Activated T-helper 1 cell treated with anti-CD3 and anti-CD28 coated beads, Interleukin-12 subunit alpha, Interleukin-12 subunit beta, Interleukin-2, Interleukin-4 antibody, amounts not matched to agents 30 ng/mL and 10 ng/mL and 1 ng/mL, durations not matched to agents 14 hours and 24 hours and 36 hours (primary cell): ENCODE measurements around the gene SHROOM1. TPM values are rescaled to one million over a fixed set of nuclear protein-coding genes. Genes with fewer than 3 reads are reported as not detected.

Source experiments
- DNase-seq: peaks from one replicate; pipeline ENCODE4 v3.0.0; 2021; ENCODE audit warnings: low spot score
- H3K27ac Mint-ChIP-seq: one replicate; pipeline ENCODE4 v1.8.0; 2021; ENCODE audit warnings: mild to moderate bottlenecking, mixed read lengths
- H3K27me3 Mint-ChIP-seq: one replicate; pipeline ENCODE4 v1.8.0; 2022; ENCODE audit warnings: mild to moderate bottlenecking, moderate library complexity, mixed read lengths; ENCODE audit not compliant: insufficient read depth
- H3K36me3 Mint-ChIP-seq: one replicate; pipeline ENCODE4 v1.8.0; 2021; ENCODE audit warnings: low read depth, mixed read lengths
- H3K4me1 Mint-ChIP-seq: one replicate; pipeline ENCODE4 v1.8.0; 2021; ENCODE audit warnings: low read depth, mixed read lengths
- H3K4me3 Mint-ChIP-seq: one replicate; pipeline ENCODE4 v1.8.0; 2021; ENCODE audit warnings: mild to moderate bottlenecking, moderate library complexity, mixed read lengths
- H3K9me3 Mint-ChIP-seq: one replicate; pipeline ENCODE4 v1.8.0; 2021; ENCODE audit warnings: mixed read lengths
- intact Hi-C: fragments of 100-400 bp; cut with micrococcal nuclease; formaldehyde crosslinking; loops from one replicate; pipeline ENCODE4 v1.15.1; 2024
- total RNA-seq: library from RNA; stranded (reverse); gene quantifications from 2 replicates; pipeline ENCODE4 v1.2.3, GENCODE V29; 2022

SHROOM1 gene
- total RNA-seq, 1 donor from 2014 or later = 6.5 TPM

DNA sequence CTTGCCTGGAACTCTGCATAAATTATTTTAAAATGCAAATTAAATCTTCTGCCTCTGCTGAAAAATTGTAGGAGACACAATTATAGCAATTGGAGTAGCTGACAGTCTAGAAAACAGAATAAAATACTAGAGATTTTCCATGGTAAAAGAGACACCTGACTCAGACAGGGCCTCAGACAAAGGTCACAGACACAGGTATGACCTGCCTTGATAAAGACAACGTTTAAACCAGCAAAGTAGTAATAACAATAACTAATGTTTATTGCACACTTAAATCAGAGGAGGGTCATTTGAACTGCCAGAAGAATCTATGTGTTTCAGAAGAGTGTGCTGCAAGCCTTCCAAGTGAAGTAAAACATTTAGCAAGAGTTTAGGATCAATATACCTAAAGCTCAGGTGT is 13.4 kb downstream of the SHROOM1 start:
- Mint-ChIP-seq H3K36me3 (no peaks in the 10 kb centered on the region), H3K27ac (no peak overlapping the region), H3K27me3 (peaks cover 45% of the 10 kb centered on the region), H3K4me3 (no peak overlapping the region), H3K4me1 (peaks cover 25% of the 10 kb centered on the region), H3K9me3 (no peaks in the 10 kb centered on the region)
- no peak for DNase-seq
- intact Hi-C loops = no loop called here

DNA sequence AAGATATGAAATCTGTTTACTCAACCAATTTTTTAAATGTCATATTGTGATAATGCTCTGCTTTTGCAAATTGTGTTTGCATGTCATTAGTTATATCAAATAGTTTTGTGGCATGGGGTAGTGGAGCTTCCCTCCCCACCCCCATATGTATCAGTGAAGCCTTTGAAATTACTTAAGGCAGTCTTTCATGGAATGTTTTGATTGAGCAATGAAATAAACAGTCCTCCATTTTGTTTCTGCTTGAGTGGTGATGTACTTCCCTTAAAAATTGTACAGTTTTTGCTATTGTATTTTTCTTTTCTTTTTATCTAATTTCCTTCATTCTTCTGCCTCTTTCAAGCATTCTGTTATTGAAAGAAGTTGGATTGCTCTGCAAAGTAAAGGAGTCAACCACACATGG is 13.9 kb downstream of the SHROOM1 start:
- Mint-ChIP-seq H3K9me3 (no peaks in the 10 kb centered on the region), H3K27ac (no peak overlapping the region), H3K27me3 (peaks cover 45% of the 10 kb centered on the region), H3K36me3 (no peaks in the 10 kb centered on the region), H3K4me1 (peaks cover 25% of the 10 kb centered on the region), H3K4me3 (no peak overlapping the region)
- intact Hi-C loops = no loop called here
- DNase-seq = no peak

DNA sequence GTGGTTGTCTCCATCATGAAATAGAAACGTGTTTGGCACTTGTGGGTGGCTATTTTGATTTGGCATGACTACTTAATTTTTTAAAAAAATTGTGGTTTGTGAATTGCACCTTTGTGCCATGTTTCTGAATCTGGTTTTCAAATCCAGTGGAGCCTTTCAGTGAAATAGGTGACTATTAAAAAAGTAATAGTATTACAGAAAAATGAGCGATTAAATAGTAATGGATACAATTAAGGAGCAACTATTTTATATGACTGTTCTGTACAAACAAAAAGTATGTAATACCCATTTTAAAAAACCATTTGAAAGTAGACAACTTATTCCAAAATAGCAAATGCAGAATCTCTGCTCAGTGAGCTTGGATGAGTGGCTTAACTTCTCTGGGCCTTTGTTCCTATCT is 14.4 kb downstream of the SHROOM1 start:
- Mint-ChIP-seq H3K27ac (no peak overlapping the region), H3K27me3 (peaks cover 45% of the 10 kb centered on the region), H3K36me3 (no peaks in the 10 kb centered on the region), H3K4me3 (no peak overlapping the region), H3K9me3 (no peaks in the 10 kb centered on the region), H3K4me1 (peaks cover 25% of the 10 kb centered on the region)
- intact Hi-C loops = no loop called here
- DNase-seq = no peak

DNA sequence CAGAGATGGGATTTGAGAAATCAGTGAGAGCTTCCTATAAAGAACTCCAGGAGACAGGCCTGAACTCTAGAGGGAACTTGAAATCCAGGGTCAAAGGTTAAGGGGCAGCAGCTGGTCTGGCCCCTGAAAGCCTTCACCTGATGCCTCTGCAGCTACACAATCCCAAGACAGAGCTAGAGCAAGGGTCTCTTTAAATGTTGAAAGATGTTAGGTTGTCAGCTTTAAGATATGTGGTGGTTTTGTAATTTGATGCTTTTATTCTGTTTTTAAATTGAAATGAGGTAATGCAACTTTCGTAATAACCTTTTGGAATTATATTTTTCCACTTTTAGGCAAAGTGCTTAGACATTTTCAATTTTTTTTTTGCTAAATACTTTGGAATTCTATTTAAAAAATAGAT is 15.0 kb downstream of the SHROOM1 start:
- intact Hi-C loops = no loop called here
- Mint-ChIP-seq H3K4me3 (no peak overlapping the region), H3K36me3 (no peaks in the 10 kb centered on the region), H3K9me3 (no peaks in the 10 kb centered on the region), H3K4me1 (peaks cover 24% of the 10 kb centered on the region), H3K27ac (no peak overlapping the region), H3K27me3 (peaks cover 52% of the 10 kb centered on the region)
- DNase-seq = no peak

- peaks cover 19% of the 10 kb centered on the region for H3K4me1 Mint-ChIP-seq
- intact Hi-C loops = no loop called here
Observed at GRCh38 chr5:132814503-132815294, 15.7 kb downstream of the SHROOM1 start.

GRCh38 chr5:132813599-132814502 is 16.6 kb downstream of the SHROOM1 start:
- no peaks in the 10 kb centered on the region for H3K9me3 Mint-ChIP-seq
- intact Hi-C loops = no loop called here
- H3K36me3 Mint-ChIP-seq = no peaks in the 10 kb centered on the region
- no peak overlapping the region for H3K4me3 Mint-ChIP-seq
- H3K27ac Mint-ChIP-seq = no peak overlapping the region
- H3K27me3 Mint-ChIP-seq = peaks cover 57% of the 10 kb centered on the region
- H3K4me1 Mint-ChIP-seq = peaks cover 11% of the 10 kb centered on the region
- DNase-seq = peak; percentile 18

More at GRCh38 chr5:132814503-132815294, 15.7 kb downstream of the SHROOM1 start:
- H3K36me3 Mint-ChIP-seq = no peaks in the 10 kb centered on the region
- H3K27ac Mint-ChIP-seq = no peak overlapping the region
- peaks cover 54% of the 10 kb centered on the region for H3K27me3 Mint-ChIP-seq
- no peaks in the 10 kb centered on the region for H3K9me3 Mint-ChIP-seq
- peak overlapping the region; percentile 37 for H3K4me3 Mint-ChIP-seq
- DNase-seq = no peak

DNA sequence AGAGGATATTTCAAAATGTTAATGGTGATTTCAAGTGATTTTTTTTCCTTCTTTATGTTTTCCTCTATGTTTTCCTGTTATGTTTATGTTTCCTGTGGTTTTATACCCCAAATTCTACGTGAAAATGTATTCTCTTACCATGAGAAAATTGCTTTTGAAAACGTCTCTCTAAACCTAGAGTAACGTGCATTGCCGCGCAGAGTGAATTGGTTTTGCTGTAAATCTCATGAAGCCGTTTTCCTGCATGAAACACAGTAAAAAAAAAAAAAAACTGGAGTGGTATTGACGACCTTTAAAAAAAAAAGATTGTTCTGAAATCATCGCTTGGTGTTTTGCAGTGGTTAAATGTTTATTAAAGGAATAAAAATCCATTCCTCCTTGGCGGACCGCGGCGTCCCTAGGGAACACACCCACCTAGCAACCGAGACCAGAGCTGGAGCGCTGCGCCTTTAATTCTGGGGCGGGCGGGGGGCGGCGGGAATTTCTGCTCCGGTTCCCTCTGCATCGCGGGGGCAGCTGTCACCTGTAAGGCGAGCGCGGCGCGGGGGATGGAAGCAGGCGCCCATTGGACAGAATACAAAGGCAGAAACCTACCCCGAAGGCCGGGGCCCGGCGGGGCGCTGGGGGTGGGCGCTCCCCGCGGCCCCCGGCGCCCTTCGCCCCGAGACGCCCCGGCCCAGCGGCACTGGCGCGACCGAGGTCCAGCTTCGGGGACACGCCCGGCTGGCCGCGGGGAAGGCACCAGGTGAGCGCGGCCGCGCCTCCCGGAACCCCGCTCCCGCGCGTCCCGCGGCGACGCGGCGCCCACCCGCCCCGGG is 17.5 kb downstream of the SHROOM1 start, which contains the start of gene SOWAHA:
Gene SOWAHA (plus strand): TSS at position 522 of the 818 bp plus-strand sequence. CDS start 320 bp downstream, outside the sequence.
- Mint-ChIP-seq H3K36me3 (no peaks in the 10 kb centered on the region), H3K27me3 (peaks cover 57% of the 10 kb centered on the region), H3K27ac (no peak within 1 kb of the TSS), H3K9me3 (no peaks in the 10 kb centered on the region), H3K4me1 (peaks cover 11% of the 10 kb centered on the region), H3K4me3 (peak within 1 kb of the TSS; percentile 78)
- DNase-seq = no peak
- intact Hi-C loops = no loop called here

DNA sequence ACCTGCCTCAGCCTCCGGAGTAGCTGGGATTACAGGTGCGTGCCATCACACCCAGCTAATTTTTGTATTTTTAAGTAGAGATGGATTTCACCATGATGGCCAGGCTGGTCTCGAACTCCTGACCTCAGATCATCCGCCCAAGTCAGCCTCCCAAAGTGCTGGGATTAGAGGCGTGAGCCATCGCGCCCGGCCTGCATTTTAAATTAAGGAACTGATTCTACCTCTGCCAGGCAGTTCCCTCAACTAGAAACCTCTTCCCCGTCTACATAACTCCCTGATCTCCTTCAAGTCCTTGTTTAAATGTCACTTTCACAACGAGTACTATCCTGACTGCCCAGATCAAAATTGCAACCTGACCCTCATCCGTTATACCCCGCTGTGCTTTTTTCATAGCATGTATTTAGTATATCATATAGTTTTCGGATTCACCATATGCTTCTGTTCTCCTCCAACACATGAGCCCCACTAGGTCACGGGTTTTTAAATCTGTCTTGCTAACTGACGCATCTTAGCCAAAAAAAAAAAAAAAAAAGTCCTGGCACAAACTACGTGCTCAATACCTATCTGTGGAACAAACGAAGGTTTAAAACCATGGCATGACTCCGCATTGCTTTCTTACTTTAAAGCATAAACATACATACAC is 18.2 kb downstream of the SHROOM1 start:
- H3K4me3 Mint-ChIP-seq = peak overlapping the region; percentile 26
- peaks cover 11% of the 10 kb centered on the region for H3K4me1 Mint-ChIP-seq
- intact Hi-C loops = no loop called here
- no peak for DNase-seq
- H3K36me3 Mint-ChIP-seq = no peaks in the 10 kb centered on the region
- no peak overlapping the region for H3K27ac Mint-ChIP-seq
- no peaks in the 10 kb centered on the region for H3K9me3 Mint-ChIP-seq
- peaks cover 60% of the 10 kb centered on the region for H3K27me3 Mint-ChIP-seq

- intact Hi-C loops = no loop called here
- H3K4me3 Mint-ChIP-seq = no peak overlapping the region
- no peak overlapping the region for H3K27ac Mint-ChIP-seq
- H3K27me3 Mint-ChIP-seq = peaks cover 59% of the 10 kb centered on the region
- DNase-seq = no peak
- H3K36me3 Mint-ChIP-seq = no peaks in the 10 kb centered on the region
- peaks cover 11% of the 10 kb centered on the region for H3K4me1 Mint-ChIP-seq
- no peaks in the 10 kb centered on the region for H3K9me3 Mint-ChIP-seq
Observed at GRCh38 chr5:132810605-132811004, 19.8 kb downstream of the SHROOM1 start.

DNA sequence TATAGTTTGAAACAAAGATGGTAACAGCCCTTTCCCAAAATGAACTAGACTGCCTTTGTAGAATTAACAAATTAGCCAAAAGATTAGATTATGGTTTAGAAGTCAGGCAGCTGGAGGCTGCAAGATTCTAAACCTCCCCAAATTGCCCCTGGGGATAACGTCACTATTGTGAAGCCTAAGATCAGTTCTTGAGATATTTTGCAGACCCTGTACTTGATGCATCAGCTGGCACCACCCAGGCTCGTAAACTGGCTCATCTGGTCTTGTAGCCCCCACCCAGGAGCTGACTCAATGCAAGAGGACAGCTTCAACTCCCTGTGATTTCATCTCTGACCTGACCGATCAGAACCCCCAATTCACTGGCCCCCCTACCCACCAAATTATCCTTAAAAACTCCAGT is 21.6 kb downstream of the SHROOM1 start:
- Mint-ChIP-seq H3K27me3 (peaks cover 66% of the 10 kb centered on the region), H3K9me3 (no peaks in the 10 kb centered on the region)

DNA sequence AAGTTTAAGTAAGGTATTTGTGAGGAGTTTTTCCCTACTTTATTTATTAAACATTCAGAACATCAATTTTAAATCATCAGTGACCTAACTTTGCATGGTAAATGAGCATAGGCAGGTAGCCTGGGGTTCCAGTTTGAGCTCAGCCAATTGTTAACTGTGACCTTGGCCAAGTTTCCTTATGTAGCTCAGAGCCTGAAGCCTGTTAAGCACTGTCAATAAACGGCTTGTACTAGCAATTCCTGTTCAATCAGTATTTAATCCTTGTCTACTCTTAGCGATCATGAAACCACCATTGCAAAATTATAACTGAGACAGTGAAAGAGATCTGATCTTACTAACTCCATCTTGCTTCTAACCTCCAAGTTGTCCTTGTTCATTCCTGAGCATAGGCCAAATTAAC is 22.0 kb downstream of the SHROOM1 start:
- H3K9me3 Mint-ChIP-seq = no peaks in the 10 kb centered on the region
- no peak for DNase-seq
- peaks cover 70% of the 10 kb centered on the region for H3K27me3 Mint-ChIP-seq
- H3K36me3 Mint-ChIP-seq = no peaks in the 10 kb centered on the region
- no peak overlapping the region for H3K27ac Mint-ChIP-seq
- H3K4me3 Mint-ChIP-seq = no peak overlapping the region
- intact Hi-C loops = no loop called here
- peaks cover 11% of the 10 kb centered on the region for H3K4me1 Mint-ChIP-seq

More for the DNA sequence above, 21.6 kb downstream of the SHROOM1 start:
- no peak for DNase-seq
- Mint-ChIP-seq H3K36me3 (no peaks in the 10 kb centered on the region), H3K4me3 (no peak overlapping the region), H3K4me1 (peaks cover 11% of the 10 kb centered on the region), H3K27ac (no peak overlapping the region)
- intact Hi-C loops = no loop called here

DNA sequence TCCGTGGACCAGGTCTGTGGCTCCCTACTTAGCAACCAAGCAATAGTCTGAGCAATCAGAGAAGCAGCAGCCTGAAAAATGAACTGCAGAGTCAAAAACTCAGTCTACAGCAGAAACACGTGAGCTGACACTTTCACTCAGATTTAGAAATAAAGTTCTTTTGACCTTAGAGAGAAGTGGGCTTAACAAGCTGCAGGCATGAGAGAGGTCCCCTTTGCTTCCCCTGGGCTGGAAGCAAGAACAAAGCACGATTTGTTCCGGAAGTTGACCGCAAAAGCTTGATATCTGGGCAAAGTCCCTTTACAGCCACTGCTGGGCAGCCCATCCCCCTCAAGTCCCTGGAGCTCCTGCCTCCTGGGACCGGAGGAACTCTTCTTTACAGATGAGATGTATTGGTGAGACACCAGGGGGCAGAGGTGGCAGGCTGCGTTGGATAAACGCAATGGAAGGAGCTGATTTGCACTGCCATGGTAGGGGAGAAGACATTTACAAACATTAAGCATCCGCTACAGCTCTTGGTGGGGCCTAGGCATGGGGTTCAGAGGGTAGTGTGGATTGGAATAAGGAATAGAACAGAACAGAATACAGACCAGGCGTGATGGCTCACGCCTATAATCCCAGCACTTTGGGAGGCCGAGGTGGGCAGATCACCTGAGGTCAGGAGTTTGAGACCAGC is 23.1 kb downstream of the SHROOM1 start:
- no peak overlapping the region for H3K4me3 Mint-ChIP-seq
- no peak for DNase-seq

More for the DNA sequence above, 23.1 kb downstream of the SHROOM1 start:
- no peaks in the 10 kb centered on the region for H3K36me3 Mint-ChIP-seq
- no peak overlapping the region for H3K27ac Mint-ChIP-seq
- intact Hi-C loops = no loop called here
- H3K4me1 Mint-ChIP-seq = peaks cover 4% of the 10 kb centered on the region
- H3K9me3 Mint-ChIP-seq = no peaks in the 10 kb centered on the region
- H3K27me3 Mint-ChIP-seq = peaks cover 66% of the 10 kb centered on the region
